H1 (cell line): Measurements from ENCODE around the gene CNTN5. TPM values are rescaled to one million over a fixed set of nuclear protein-coding genes. Genes with fewer than 3 reads are reported as not detected.

ENCODE experiments used
- CTCF ChIA-PET: fragments of 300-600 bp; sonication (Branson Sonifier 250); formaldehyde crosslinking; loops from one replicate; lab custom pipeline; 2021; ENCODE audit not compliant: partially characterized antibody; lab: Charles Lee
- POLR2A ChIA-PET: fragments of 300-600 bp; sonication (Branson Sonifier 250); formaldehyde crosslinking; loops from one replicate; lab custom pipeline; 2021; ENCODE audit warnings: inconsistent platforms; ENCODE audit not compliant: partially characterized antibody; lab: Charles Lee
- DNase-seq, 2 experiments: peaks; one replicate each; pipeline versions ENCODE4 v3.0.0 to v3.0.0-alpha.2; 2010 to 2022; ENCODE audit warnings: low spot score in 2 of 2, low read depth in 1 of 2, mixed read lengths in 1 of 2
- FAIRE-seq: peaks from 2 replicates; lab custom pipeline; 2011; peaks lifted over from hg19 to GRCh38; lab: Jason Lieb, UNC
- H2AFZ ChIP-seq: 2 replicates; pipeline ENCODE4 v1.8.1; 2012; ENCODE audit warnings: low read length, inconsistent platforms
- H2AK5ac ChIP-seq: 2 replicates; pipeline ENCODE4 v1.6.1; 2013; ENCODE audit warnings: low read depth, low read length
- H2BK120ac ChIP-seq: replicated peaks from 2 replicates; pipeline ENCODE3; 2013; ENCODE audit warnings: low read depth, low read length, inconsistent platforms
- H2BK12ac ChIP-seq: 2 replicates; pipeline ENCODE4 v1.6.1; 2013; ENCODE audit warnings: low read depth, low read length
- H2BK15ac ChIP-seq: 2 replicates; pipeline ENCODE4 v1.6.1; 2013; ENCODE audit warnings: low read length
- H2BK20ac ChIP-seq: 2 replicates; pipeline ENCODE4 v1.6.1; 2013; ENCODE audit warnings: low read length
- H2BK5ac ChIP-seq: 2 replicates; pipeline ENCODE4 v1.6.1; 2013; ENCODE audit warnings: low read depth, low read length
- H3K14ac ChIP-seq: 2 replicates; pipeline ENCODE4 v1.6.1; 2013; ENCODE audit warnings: inconsistent platforms; ENCODE audit not compliant: insufficient read length
- H3K18ac ChIP-seq: 2 replicates; pipeline ENCODE4 v1.6.1; 2013; ENCODE audit warnings: low read length; ENCODE audit errors: extremely low read depth
- H3K23ac ChIP-seq: 2 replicates; pipeline ENCODE4 v1.6.1; 2013; ENCODE audit warnings: inconsistent platforms; ENCODE audit not compliant: insufficient read length
- H3K23me2 ChIP-seq: 2 replicates; pipeline ENCODE4 v1.6.1; 2013; ENCODE audit warnings: low read depth, low read length
- H3K27ac ChIP-seq: 2 replicates; pipeline ENCODE4 v1.6.1; 2011; ENCODE audit warnings: low read depth, low read length, inconsistent platforms
- H3K27me3 ChIP-seq, 4 experiments: replicated peaks in 1 of 4; 1 replicate in 1 of 4; 2 replicates in 3 of 4; pipeline versions ENCODE4 v1.6.1 to v1.8.1; 2011 to 2013; ENCODE audit warnings: low read length in 3 of 4, mild to moderate bottlenecking in 3 of 4, inconsistent platforms in 2 of 4, mixed read lengths in 2 of 4, moderate library complexity in 1 of 4; ENCODE audit not compliant: control insufficient read depth in 3 of 4, insufficient read depth in 3 of 4; ENCODE audit errors: extremely low read depth in 1 of 4
- H3K36me3 ChIP-seq, 4 experiments: 2 replicates each; pipeline versions ENCODE4 v1.6.1 to v1.8.1; 2011 to 2013; ENCODE audit warnings: mild to moderate bottlenecking in 4 of 4, low read length in 3 of 4, moderate library complexity in 2 of 4, control low read depth in 1 of 4, inconsistent platforms in 1 of 4; ENCODE audit not compliant: insufficient read depth in 4 of 4, control insufficient read depth in 2 of 4
- H3K4ac ChIP-seq: replicated peaks from 2 replicates; pipeline ENCODE3; 2013; ENCODE audit warnings: low read length, low read depth, mixed read lengths, inconsistent platforms; ENCODE audit not compliant: insufficient read length
- H3K4me1 ChIP-seq, 4 experiments: replicated peaks in 1 of 4; 1 replicate in 1 of 4; 2 replicates in 3 of 4; pipeline versions ENCODE4 v1.6.1 to v1.8.1; 2011 to 2013; ENCODE audit warnings: low read length in 3 of 4, inconsistent platforms in 2 of 4, mixed read lengths in 1 of 4; ENCODE audit not compliant: insufficient read depth in 4 of 4, control insufficient read depth in 3 of 4
- H3K4me2 ChIP-seq, 2 experiments: 2 replicates each; pipeline versions ENCODE4 v1.6.1 to v1.8.1; 2011 to 2013; ENCODE audit warnings: low read depth in 2 of 2, low read length in 2 of 2, control low read depth in 1 of 2, inconsistent platforms in 1 of 2, mild to moderate bottlenecking in 1 of 2; ENCODE audit not compliant: insufficient read depth in 1 of 2
- H3K4me3 ChIP-seq, 4 experiments: fragments of 200-600, 300-600 bp in 1 of 4; sonication (generic), shearing (Covaris generic), sonication (Bioruptor Twin) in 1 of 4; 2 replicates each; pipeline versions ENCODE4 v1.5.1 to v1.8.1; 2011 to 2016; ENCODE audit warnings: low read length in 4 of 4, low read depth in 3 of 4, control low read depth in 2 of 4, inconsistent platforms in 2 of 4, mild to moderate bottlenecking in 2 of 4, mixed read lengths in 1 of 4, moderate library complexity in 1 of 4; ENCODE audit not compliant: insufficient read depth in 2 of 4; ENCODE audit errors: extremely low read depth in 1 of 4
- H3K56ac ChIP-seq: replicated peaks from 2 replicates; pipeline ENCODE3; 2013; ENCODE audit warnings: low read depth, mild to moderate bottlenecking, mixed read lengths, low read length, inconsistent platforms; ENCODE audit not compliant: insufficient read length
- H3K79me1 ChIP-seq: 2 replicates; pipeline ENCODE4 v1.6.1; 2013; ENCODE audit warnings: low read depth, low read length, control low read depth
- H3K79me2 ChIP-seq, 2 experiments: 2 replicates each; pipeline versions ENCODE4 v1.6.1 to v1.8.1; 2012 to 2013; ENCODE audit warnings: low read length in 2 of 2, mild to moderate bottlenecking in 2 of 2, inconsistent platforms in 1 of 2; ENCODE audit not compliant: insufficient read depth in 2 of 2, control insufficient read depth in 1 of 2
- H3K9ac ChIP-seq, 4 experiments: replicated peaks in 1 of 4; 1 replicate in 1 of 4; 2 replicates in 3 of 4; pipeline versions ENCODE4 v1.6.1 to v1.8.1; 2011 to 2013; ENCODE audit warnings: low read depth in 3 of 4, low read length in 3 of 4, control low read depth in 2 of 4, mild to moderate bottlenecking in 2 of 4, moderate library complexity in 2 of 4, inconsistent platforms in 1 of 4; ENCODE audit errors: extremely low read depth in 1 of 4
- H3K9me3 ChIP-seq, 2 experiments: 2 replicates each; pipeline versions ENCODE4 v1.6.1 to v1.8.1; 2012 to 2013; ENCODE audit warnings: mild to moderate bottlenecking in 2 of 2, moderate library complexity in 2 of 2, control low read depth in 1 of 2, inconsistent platforms in 1 of 2, low read depth in 1 of 2, low read length in 1 of 2, mixed read lengths in 1 of 2; ENCODE audit not compliant: insufficient read depth in 2 of 2
- H4K20me1 ChIP-seq, 2 experiments: replicated peaks in 1 of 2; 2 replicates each; pipeline versions ENCODE3 to v1.8.1; 2011 to 2013; ENCODE audit warnings: inconsistent platforms in 2 of 2, low read length in 2 of 2, mild to moderate bottlenecking in 1 of 2; ENCODE audit not compliant: insufficient read depth in 2 of 2, control insufficient read depth in 1 of 2
- H4K5ac ChIP-seq: 2 replicates; pipeline ENCODE4 v1.6.1; 2013; ENCODE audit warnings: low read length, low read depth, mixed read lengths, inconsistent platforms; ENCODE audit not compliant: insufficient read length
- H4K8ac ChIP-seq: 2 replicates; pipeline ENCODE4 v1.8.0; 2013; ENCODE audit warnings: mild to moderate bottlenecking, moderate library complexity, low read length, inconsistent platforms; ENCODE audit not compliant: insufficient read depth; ENCODE audit errors: extremely low read depth
- H4K91ac ChIP-seq: replicated peaks from 2 replicates; pipeline ENCODE3; 2013; ENCODE audit warnings: low read length, mixed read lengths, inconsistent platforms; ENCODE audit not compliant: insufficient read length
- CEBPB ChIP-seq: IDR thresholded peaks from 2 replicates; pipeline ENCODE4 v1.6.1; 2012; ENCODE audit warnings: low read depth, low read length
- CTBP2 ChIP-seq: IDR thresholded peaks from 2 replicates; pipeline ENCODE4 v1.7.0; 2011; ENCODE audit warnings: borderline replicate concordance, mild to moderate bottlenecking, moderate library complexity, mixed read lengths, low read length; ENCODE audit not compliant: insufficient read depth, insufficient read length
- E2F6 ChIP-seq: IDR thresholded peaks from 2 replicates; pipeline ENCODE4 v1.6.1; 2012; ENCODE audit warnings: inconsistent platforms
- JUN ChIP-seq: IDR thresholded peaks from 2 replicates; pipeline ENCODE4 v1.6.1; 2011; ENCODE audit warnings: low read depth, mild to moderate bottlenecking, improper control_type of control experiment, low read length
- NRF1 ChIP-seq: IDR thresholded peaks from 2 replicates; pipeline ENCODE4 v1.6.1; 2011; ENCODE audit warnings: mild to moderate bottlenecking, low read depth, low read length, improper control_type of control experiment
- POLR2AphosphoS5 ChIP-seq: IDR thresholded peaks from 2 replicates; pipeline ENCODE4 v1.6.1; 2011; ENCODE audit warnings: low read depth, low read length
- RAD21 ChIP-seq, 2 experiments: IDR thresholded peaks in 1 of 2; conservative IDR thresholded peaks in 1 of 2; 2 replicates each; pipeline ENCODE4 v1.6.1; 2011; ENCODE audit warnings: low read depth in 2 of 2, low read length in 2 of 2, improper control_type of control experiment in 1 of 2, inconsistent platforms in 1 of 2, mild to moderate bottlenecking in 1 of 2, moderate library complexity in 1 of 2
- RNF2 ChIP-seq: fragments of 200-900, 300-1000 bp; sonication (generic); IDR thresholded peaks from 2 replicates; pipeline ENCODE4 v1.7.1; 2016; ENCODE audit warnings: borderline replicate concordance, low read depth, mild to moderate bottlenecking, antibody characterized with exemption, low read length; ENCODE audit not compliant: poor library complexity, severe bottlenecking; ENCODE audit errors: missing control alignments
- SIRT6 ChIP-seq: IDR thresholded peaks from one replicate; pipeline ENCODE4 v1.7.1; 2012; ENCODE audit warnings: low read length, inconsistent platforms
- SIX5 ChIP-seq: IDR thresholded peaks from 2 replicates; pipeline ENCODE4 v1.6.1; 2011; ENCODE audit warnings: mild to moderate bottlenecking, low read depth, low read length
- SRF ChIP-seq: IDR thresholded peaks from 2 replicates; pipeline ENCODE4 v1.6.1; 2011; ENCODE audit warnings: mild to moderate bottlenecking, low read depth, low read length, moderate library complexity
- TAF1 ChIP-seq: IDR thresholded peaks from 2 replicates; pipeline ENCODE4 v1.6.1; 2011; ENCODE audit warnings: mild to moderate bottlenecking, low read depth, low read length
- TBP ChIP-seq: IDR thresholded peaks from 2 replicates; pipeline ENCODE4 v1.6.1; 2011; ENCODE audit warnings: low read depth, low read length, improper control_type of control experiment
- TCF12 ChIP-seq: IDR thresholded peaks from 2 replicates; pipeline ENCODE4 v1.6.1; 2011; ENCODE audit warnings: low read depth, mild to moderate bottlenecking, low read length
- TEAD4 ChIP-seq: IDR thresholded peaks from 2 replicates; pipeline ENCODE4 v1.6.1; 2012; ENCODE audit warnings: low read depth, low read length, inconsistent platforms, mixed read lengths
- WGBS, 2 experiments: shearing (Covaris generic) in 1 of 2; methylation state at CpG; one replicate each; pipeline versions ENCODE4 v1.1.6 to v1.1.7; 2013 to 2015; ENCODE audit warnings: low lambda C conversion rate in 2 of 2, mixed read lengths in 2 of 2, inconsistent platforms in 1 of 2, low coverage in 1 of 2, missing lambda C conversion rate in 1 of 2; ENCODE audit not compliant: insufficient replicate concordance in 2 of 2, insufficient coverage in 1 of 2, insufficient read length in 1 of 2; ENCODE audit errors: extremely low coverage in 1 of 2, missing lambda C conversion rate in 1 of 2; 5-methylcytosine and 5-hydroxymethylcytosine counted together
- polyA plus RNA-seq, 7 experiments: library from polyadenylated mRNA; depleted of rRNA in 3 of 7; stranded (reverse) in 5 of 7; unstranded in 2 of 7; fragments of >200 nt in 5 of 7; fragments of 200-250 nt in 2 of 7; gene quantifications; 1 replicate in 5 of 7; 2 replicates in 1 of 7; 4 replicates in 1 of 7; pipeline versions ENCODE4 v1.2.1 to v1.2.3, GENCODE V29; 2011 to 2013; ENCODE audit warnings: missing spikeins in 2 of 7, mixed read lengths in 2 of 7
- total RNA-seq: library from RNA; stranded (reverse); fragmentation: NEBNext Ultra II Directional; extraction: Animal tissue kit (Norgen Biotek cat#: 25700); gene quantifications from 2 replicates; pipeline ENCODE4 v1.2.1, GENCODE V29; 2021

The CNTN5 gene
- total and polyA plus RNA-seq, 2 of the 8 experiments (the other 6 are each of a cell fraction or from before 2014, with no cell fraction given): not detected

GRCh38 chr11:99555486-99555885 is 534.7 kb downstream of the CNTN5 start:
- ChIA-PET CTCF (interaction anchor here (1.0 kb wide), 1 partner anchor 9 kb away, joined by 3 read pairs; no protein-coding TSS in a partner anchor), POLR2A (no interaction called here)
- H3K14ac ChIP-seq: no peak overlapping the region
- H2BK20ac ChIP-seq: no peak overlapping the region
- H3K9ac ChIP-seq: no peak overlapping the region
- no peak overlapping the region for H2BK5ac ChIP-seq
- no peak overlapping the region for H3K18ac ChIP-seq
- H3K9me3 ChIP-seq: no peaks in the 10 kb centered on the region
- H3K4me1 ChIP-seq: no peaks in the 10 kb centered on the region
- WGBS, 2 experiments: 92% methylated on average over 2 of the region's 2 CpGs; no CpG with 5 or more reads in 1 of the 2 experiments
- H3K56ac ChIP-seq: no peak overlapping the region
- H3K79me1 ChIP-seq: no peaks in the 10 kb centered on the region
- H2BK12ac ChIP-seq: no peak overlapping the region
- no peaks in the 10 kb centered on the region for H3K23me2 ChIP-seq
- no peak overlapping the region for H4K5ac ChIP-seq
- no peaks in the 10 kb centered on the region for H3K79me2 ChIP-seq
- H3K27ac ChIP-seq: no peak overlapping the region
- H3K4ac ChIP-seq: no peak overlapping the region
- H3K4me3 ChIP-seq: no peak overlapping the region
- H2BK15ac ChIP-seq: no peak overlapping the region
- H2AK5ac ChIP-seq: no peak overlapping the region
- no peak overlapping the region for H3K4me2 ChIP-seq
- H4K91ac ChIP-seq: no peak overlapping the region
- no peak for DNase-seq
- H4K8ac ChIP-seq: no peak overlapping the region
- H3K36me3 ChIP-seq: no peaks in the 10 kb centered on the region
- H3K23ac ChIP-seq: no peak overlapping the region
- no peak for FAIRE-seq
- H3K27me3 ChIP-seq: no peaks in the 10 kb centered on the region
- no peak overlapping the region for H2BK120ac ChIP-seq
- H4K20me1 ChIP-seq: no peaks in the 10 kb centered on the region
- no peak overlapping the region for H2AFZ ChIP-seq
- no peak for TF ChIP-seq CEBPB
- no peak for TF ChIP-seq SIX5
- no peak for TF ChIP-seq E2F6
- TF ChIP-seq SIRT6: no peak
- no peak for TF ChIP-seq NRF1
- no peak for TF ChIP-seq RAD21 (IDR thresholded peaks at IDR 0.05 in 1 of 2, conservative IDR thresholded peaks at IDR 0.05 in 1 of 2; ENCODE audit: low read depth in 2 of 2, low read length in 2 of 2)
- no peak for TF ChIP-seq JUN
- no peak for TF ChIP-seq TCF12
- TF ChIP-seq RNF2: no peak
- TF ChIP-seq CTBP2: no peak
- no peak for TF ChIP-seq TEAD4
- TF ChIP-seq POLR2AphosphoS5: no peak
- TF ChIP-seq TBP: no peak
- no peak for TF ChIP-seq SRF
- no peak for TF ChIP-seq TAF1
